Upper lobe of left lung (tissue), 4 donors: ENCODE measurements around the gene SLAMF9.

Source experiments
- CTCF ChIP-seq, 6 experiments: fragments of 450-650 bp in 4 of 6; fragments of 200-600 bp in 2 of 6; sonication (generic) in 2 of 6; IDR thresholded peaks; one replicate each; pipeline ENCODE4 v1.5.1; 2016 to 2019; ENCODE audit warnings: antibody characterized with exemption in 6 of 6
- POLR2A ChIP-seq, 4 donors: fragments of 450-650 bp; IDR thresholded peaks; one replicate each; pipeline ENCODE4 v1.5.1; 2016 to 2017; ENCODE audit warnings: antibody characterized with exemption in 4 of 4, mild to moderate bottlenecking in 2 of 4

DNA sequence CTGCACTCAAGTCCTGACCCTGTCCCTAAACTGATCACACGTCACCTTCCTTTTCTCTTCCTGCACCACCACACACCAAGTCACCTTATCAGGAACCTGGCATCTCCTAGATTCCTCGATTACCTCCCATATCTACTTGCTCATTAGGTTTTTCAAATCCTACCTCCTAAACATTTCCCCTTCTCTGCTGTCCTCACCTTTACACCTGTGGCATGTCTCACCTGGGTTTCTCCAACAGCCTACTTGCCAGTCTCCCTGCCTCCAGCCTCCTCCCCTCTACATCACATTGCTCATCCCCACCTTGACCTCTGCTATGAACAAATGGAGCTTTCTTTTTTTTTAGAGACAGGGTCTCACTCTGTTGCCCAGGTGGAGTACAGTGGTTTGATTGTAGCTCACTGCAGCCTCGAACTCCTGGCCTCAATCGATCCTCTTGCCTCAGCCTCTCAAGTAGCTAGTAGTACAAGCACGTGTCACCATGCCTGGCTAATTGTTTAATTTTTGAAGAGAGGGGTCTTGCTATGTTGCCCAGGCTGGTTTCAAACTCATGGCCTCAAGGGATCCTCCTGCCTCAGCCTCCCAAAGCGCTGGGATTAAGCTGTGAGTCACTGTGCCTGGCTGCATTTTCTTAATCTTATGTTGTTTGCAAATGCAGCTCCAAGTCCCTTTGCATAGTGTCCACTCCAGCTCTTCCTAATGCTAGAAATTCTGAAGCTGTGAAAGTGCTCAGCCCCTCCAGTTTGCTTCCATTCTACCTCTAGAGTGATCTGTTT, 14.9 kb downstream of the SLAMF9 start:
- TF ChIP-seq CTCF (IDR thresholded peaks at IDR 0.05): no peak
- TF ChIP-seq POLR2A (IDR thresholded peaks at IDR 0.05): no peak
